Vagina (tissue), 2 donors: ENCODE data around the gene SERPINE1.

Experiments used
- POLR2A ChIP-seq, 2 donors: fragments of 450-650 bp; IDR thresholded peaks; one replicate each; pipeline ENCODE4 v1.6.1; 2017; ENCODE audit warnings: antibody characterized with exemption in 2 of 2, mild to moderate bottlenecking in 2 of 2, moderate library complexity in 2 of 2
- POLR2AphosphoS5 ChIP-seq, 2 donors: sonication (generic); formaldehyde crosslinking; IDR thresholded peaks; one replicate each; pipeline ENCODE4 v1.9.0; 2017; ENCODE audit warnings: antibody characterized with exemption in 2 of 2, mild to moderate bottlenecking in 2 of 2, low read depth in 1 of 2; ENCODE audit not compliant: insufficient read depth in 1 of 2
- TF ChIP-seq, protein P1 (sequence below), 3 experiments: fragments of 450-650 bp in 2 of 3; fragments of 200-600 bp in 1 of 3; sonication (generic) in 1 of 3; IDR thresholded peaks; one replicate each; pipeline ENCODE4 v1.5.1; 2017 to 2019; ENCODE audit warnings: antibody characterized with exemption in 3 of 3, mild to moderate bottlenecking in 2 of 3, moderate library complexity in 2 of 3

GRCh38 chr7:101096331-101096956, 30.5 kb upstream of the SERPINE1 start:
- TF ChIP-seq POLR2A (IDR thresholded peaks at IDR 0.05) (no peak), POLR2AphosphoS5 (IDR thresholded peaks at IDR 0.05; ENCODE audit: insufficient read depth in 1 of 2, low read depth in 1 of 2) (no peak)
- TF ChIP-seq, protein P1, sequence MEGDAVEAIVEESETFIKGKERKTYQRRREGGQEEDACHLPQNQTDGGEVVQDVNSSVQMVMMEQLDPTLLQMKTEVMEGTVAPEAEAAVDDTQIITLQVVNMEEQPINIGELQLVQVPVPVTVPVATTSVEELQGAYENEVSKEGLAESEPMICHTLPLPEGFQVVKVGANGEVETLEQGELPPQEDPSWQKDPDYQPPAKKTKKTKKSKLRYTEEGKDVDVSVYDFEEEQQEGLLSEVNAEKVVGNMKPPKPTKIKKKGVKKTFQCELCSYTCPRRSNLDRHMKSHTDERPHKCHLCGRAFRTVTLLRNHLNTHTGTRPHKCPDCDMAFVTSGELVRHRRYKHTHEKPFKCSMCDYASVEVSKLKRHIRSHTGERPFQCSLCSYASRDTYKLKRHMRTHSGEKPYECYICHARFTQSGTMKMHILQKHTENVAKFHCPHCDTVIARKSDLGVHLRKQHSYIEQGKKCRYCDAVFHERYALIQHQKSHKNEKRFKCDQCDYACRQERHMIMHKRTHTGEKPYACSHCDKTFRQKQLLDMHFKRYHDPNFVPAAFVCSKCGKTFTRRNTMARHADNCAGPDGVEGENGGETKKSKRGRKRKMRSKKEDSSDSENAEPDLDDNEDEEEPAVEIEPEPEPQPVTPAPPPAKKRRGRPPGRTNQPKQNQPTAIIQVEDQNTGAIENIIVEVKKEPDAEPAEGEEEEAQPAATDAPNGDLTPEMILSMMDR (IDR thresholded peaks at IDR 0.05), result no peak
